ENCODE results near the gene GTF2A1L.

Gene GTF2A1L

DNA sequence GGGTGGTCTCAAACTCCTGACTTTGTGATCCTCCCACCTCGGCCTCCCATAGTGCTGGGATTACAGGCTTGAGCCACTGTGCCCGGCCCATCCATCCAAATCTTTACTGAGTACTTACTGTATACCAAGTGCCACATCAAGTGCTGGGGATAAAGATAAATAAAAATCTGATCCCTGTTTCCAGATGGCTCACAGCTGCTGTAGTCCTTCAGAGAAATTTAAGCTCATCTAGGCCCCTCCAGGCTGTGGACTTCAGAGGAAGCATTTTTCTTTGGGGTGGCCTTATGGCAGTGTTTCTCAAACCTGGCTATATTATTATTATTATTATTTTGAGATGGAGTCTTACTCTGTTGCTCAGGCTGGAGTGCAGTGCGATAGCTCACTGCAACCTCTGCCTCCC, 33.7 kb upstream of the GTF2A1L start:
- no peak overlapping the region for H3K4me2 ChIP-seq (ENCODE audit: low read depth, low read length)
- no peaks in the 10 kb centered on the region for H3K27me3 ChIP-seq (replicated peaks; ENCODE audit: insufficient read depth, low read length)
- H3K36me3 ChIP-seq (replicated peaks; ENCODE audit: insufficient read depth, low read length) = no peaks in the 10 kb centered on the region
- H3K4me1 ChIP-seq (ENCODE audit: low read length) = no peaks in the 10 kb centered on the region
- no peaks in the 10 kb centered on the region for H3K9me2 ChIP-seq (replicated peaks; ENCODE audit: insufficient read depth, low read length)
- no peak overlapping the region for H3K9ac ChIP-seq (ENCODE audit: low read length)
- TF ChIP-seq EZH2 (optimal IDR thresholded peaks at IDR 0.05; ENCODE audit: low read depth, low read length) (no peak), EZH2phosphoT487 (IDR thresholded peaks at IDR 0.05; ENCODE audit: low read length) (no peak)
- TF ChIP-seq, protein P1, sequence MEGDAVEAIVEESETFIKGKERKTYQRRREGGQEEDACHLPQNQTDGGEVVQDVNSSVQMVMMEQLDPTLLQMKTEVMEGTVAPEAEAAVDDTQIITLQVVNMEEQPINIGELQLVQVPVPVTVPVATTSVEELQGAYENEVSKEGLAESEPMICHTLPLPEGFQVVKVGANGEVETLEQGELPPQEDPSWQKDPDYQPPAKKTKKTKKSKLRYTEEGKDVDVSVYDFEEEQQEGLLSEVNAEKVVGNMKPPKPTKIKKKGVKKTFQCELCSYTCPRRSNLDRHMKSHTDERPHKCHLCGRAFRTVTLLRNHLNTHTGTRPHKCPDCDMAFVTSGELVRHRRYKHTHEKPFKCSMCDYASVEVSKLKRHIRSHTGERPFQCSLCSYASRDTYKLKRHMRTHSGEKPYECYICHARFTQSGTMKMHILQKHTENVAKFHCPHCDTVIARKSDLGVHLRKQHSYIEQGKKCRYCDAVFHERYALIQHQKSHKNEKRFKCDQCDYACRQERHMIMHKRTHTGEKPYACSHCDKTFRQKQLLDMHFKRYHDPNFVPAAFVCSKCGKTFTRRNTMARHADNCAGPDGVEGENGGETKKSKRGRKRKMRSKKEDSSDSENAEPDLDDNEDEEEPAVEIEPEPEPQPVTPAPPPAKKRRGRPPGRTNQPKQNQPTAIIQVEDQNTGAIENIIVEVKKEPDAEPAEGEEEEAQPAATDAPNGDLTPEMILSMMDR (IDR thresholded peaks at IDR 0.05; ENCODE audit: low read length) = no peak
- no peak overlapping the region for H3K27ac ChIP-seq (ENCODE audit: low read length)
- H4K20me1 ChIP-seq (ENCODE audit: insufficient read depth, low read length) = no peaks in the 10 kb centered on the region
- DNase-seq = no peak
- H3K4me3 ChIP-seq (ENCODE audit: low read length) = no peak overlapping the region
- no peaks in the 10 kb centered on the region for H3K9me3 ChIP-seq (replicated peaks; ENCODE audit: insufficient read depth, low read length)
- no peaks in the 10 kb centered on the region for H3K79me2 ChIP-seq (ENCODE audit: low read length)
- H2AFZ ChIP-seq (ENCODE audit: low read length) = no peak overlapping the region
- H3F3A ChIP-seq (ENCODE audit: insufficient read depth, low read length) = no peaks in the 10 kb centered on the region

DNA sequence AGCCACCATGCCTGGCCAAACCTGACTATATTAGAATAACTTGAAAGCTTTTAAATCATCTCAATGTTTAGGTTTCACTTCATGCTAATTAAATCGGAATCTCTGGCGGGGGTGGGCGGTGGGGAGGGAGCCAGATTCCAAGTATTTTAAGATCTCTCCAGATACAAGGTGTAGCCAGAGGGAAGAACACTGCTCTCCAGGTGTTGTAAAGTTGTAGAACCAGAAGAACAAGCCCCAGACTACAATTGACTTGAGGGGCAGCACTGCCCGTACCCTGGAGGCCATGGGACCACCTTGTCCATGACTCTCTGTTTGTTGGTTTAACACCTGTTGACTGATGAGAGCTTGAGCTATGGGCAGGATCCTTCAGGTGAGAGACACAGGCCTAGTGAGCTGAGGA, 33.1 kb upstream of the GTF2A1L start:
- H3K9me3 ChIP-seq (replicated peaks; ENCODE audit: insufficient read depth, low read length) = no peaks in the 10 kb centered on the region
- no peak for TF ChIP-seq EZH2phosphoT487 (IDR thresholded peaks at IDR 0.05; ENCODE audit: low read length)
- TF ChIP-seq EZH2 (optimal IDR thresholded peaks at IDR 0.05; ENCODE audit: low read depth, low read length) = no peak
- TF ChIP-seq, protein P1 (IDR thresholded peaks at IDR 0.05; ENCODE audit: low read length) = no peak

DNA sequence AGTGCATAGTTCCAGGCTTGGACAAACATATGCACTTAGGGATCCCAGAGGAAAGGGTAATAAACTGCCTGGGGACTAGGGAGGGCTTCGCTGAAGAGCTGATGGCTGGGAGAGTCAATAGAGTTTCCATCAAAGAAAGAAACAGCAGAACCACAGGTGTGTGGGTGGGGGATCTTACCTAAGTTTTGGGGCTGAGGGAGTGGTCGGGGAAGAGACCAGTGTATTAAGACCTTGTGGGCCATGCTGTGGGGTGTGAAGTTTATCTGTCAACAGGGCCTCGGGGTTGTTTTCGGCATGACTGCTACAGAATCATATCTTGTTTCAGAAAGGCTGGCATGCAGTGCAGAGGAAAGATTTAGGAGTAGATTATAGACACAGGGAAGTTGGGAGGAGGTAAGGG, 31.2 kb upstream of the GTF2A1L start:
- Histone ChIP-seq H3K9ac (ENCODE audit: low read length) (no peak overlapping the region), H3K9me2 (replicated peaks; ENCODE audit: insufficient read depth, low read length) (no peaks in the 10 kb centered on the region), H3K36me3 (replicated peaks; ENCODE audit: insufficient read depth, low read length) (no peaks in the 10 kb centered on the region), H3K79me2 (ENCODE audit: low read length) (no peaks in the 10 kb centered on the region), H3K4me2 (ENCODE audit: low read depth, low read length) (no peak overlapping the region), H3K9me3 (replicated peaks; ENCODE audit: insufficient read depth, low read length) (no peaks in the 10 kb centered on the region), H3F3A (ENCODE audit: insufficient read depth, low read length) (no peaks in the 10 kb centered on the region), H3K27me3 (replicated peaks; ENCODE audit: insufficient read depth, low read length) (no peaks in the 10 kb centered on the region), H2AFZ (ENCODE audit: low read length) (no peak overlapping the region), H3K27ac (ENCODE audit: low read length) (no peak overlapping the region), H3K4me1 (ENCODE audit: low read length) (no peaks in the 10 kb centered on the region), H3K4me3 (ENCODE audit: low read length) (no peak overlapping the region), H4K20me1 (ENCODE audit: insufficient read depth, low read length) (no peaks in the 10 kb centered on the region)
- no peak for DNase-seq
- TF ChIP-seq, protein P1 (IDR thresholded peaks at IDR 0.05; ENCODE audit: low read length) = no peak
- no peak for TF ChIP-seq EZH2 (optimal IDR thresholded peaks at IDR 0.05; ENCODE audit: low read depth, low read length)
- TF ChIP-seq EZH2phosphoT487 (IDR thresholded peaks at IDR 0.05; ENCODE audit: low read length) = no peak

More for the DNA sequence above, 33.1 kb upstream of the GTF2A1L start:
- H3K36me3 ChIP-seq (replicated peaks; ENCODE audit: insufficient read depth, low read length) = no peaks in the 10 kb centered on the region
- H3K9me2 ChIP-seq (replicated peaks; ENCODE audit: insufficient read depth, low read length) = no peaks in the 10 kb centered on the region
- no peaks in the 10 kb centered on the region for H3K79me2 ChIP-seq (ENCODE audit: low read length)
- H3K4me1 ChIP-seq (ENCODE audit: low read length) = no peaks in the 10 kb centered on the region
- no peak overlapping the region for H3K27ac ChIP-seq (ENCODE audit: low read length)
- no peak overlapping the region for H2AFZ ChIP-seq (ENCODE audit: low read length)
- no peak for DNase-seq
- H3K4me3 ChIP-seq (ENCODE audit: low read length) = no peak overlapping the region
- H3F3A ChIP-seq (ENCODE audit: insufficient read depth, low read length) = no peaks in the 10 kb centered on the region
- no peaks in the 10 kb centered on the region for H3K27me3 ChIP-seq (replicated peaks; ENCODE audit: insufficient read depth, low read length)
- H3K4me2 ChIP-seq (ENCODE audit: low read depth, low read length) = no peak overlapping the region
- H3K9ac ChIP-seq (ENCODE audit: low read length) = no peak overlapping the region
- H4K20me1 ChIP-seq (ENCODE audit: insufficient read depth, low read length) = no peaks in the 10 kb centered on the region
